Right ventricle myocardium superior (tissue), 1 donor: ENCODE data around the gene RNASE4. TPM values are rescaled to one million over a fixed set of nuclear protein-coding genes. Genes with fewer than 3 reads are reported as not detected.

Experiments used
- total RNA-seq: library from RNA; stranded (reverse); fragmentation: NEBNext Ultra II Directional; extraction: Animal tissue kit (Norgen Biotek cat#: 25700); gene quantifications from one replicate; pipeline ENCODE4 v1.2.1, GENCODE V29; 2021
- donor health status: DM: no; HTN: yes; CAD: no; lungs with severe emphysema.

Gene RNASE4
- total RNA-seq, 1 donor from 2014 or later, result 9.4 TPM

Other genes starting within 250 kb of the RNASE4 start
- 0.70 TPM for gene KLHL33, start 248.4 kb upstream of the RNASE4 start, total RNA-seq
- gene OSGEP, start 229.7 kb upstream of the RNASE4 start, total RNA-seq, result 15.6 TPM
- gene APEX1, start 229.3 kb upstream of the RNASE4 start, total RNA-seq, result 69.2 TPM
- 18.4 TPM for gene PIP4P1, start 223.1 kb upstream of the RNASE4 start, total RNA-seq
- 6.2 TPM for gene PNP, start 215.2 kb upstream of the RNASE4 start, total RNA-seq
- 0.32 TPM for gene RNASE10, start 179.0 kb upstream of the RNASE4 start, total RNA-seq
- not detected for gene RNASE9, start 123.5 kb upstream of the RNASE4 start, total RNA-seq
- not detected for gene RNASE11, start 96.6 kb upstream of the RNASE4 start, total RNA-seq
- gene RNASE12, start 93.2 kb upstream of the RNASE4 start, total RNA-seq, result not detected
- not detected for gene OR6S1, start 42.9 kb upstream of the RNASE4 start, total RNA-seq
- gene ANG, start 4.2 kb downstream of the RNASE4 start, total RNA-seq, result 5.3 TPM
- gene EDDM3A, start 61.3 kb downstream of the RNASE4 start, total RNA-seq, result not detected
- not detected for gene EDDM3B, start 83.8 kb downstream of the RNASE4 start, total RNA-seq
- 6.4 TPM for gene RNASE6, start 96.7 kb downstream of the RNASE4 start, total RNA-seq
- 317 TPM for gene RNASE1, start 118.3 kb downstream of the RNASE4 start, total RNA-seq
- gene RNASE3, start 206.8 kb downstream of the RNASE4 start, total RNA-seq, result not detected